Left cardiac atrium (tissue), 4 donors: ENCODE results near the gene PHF20. TPM values are rescaled to one million over a fixed set of nuclear protein-coding genes. Genes with fewer than 3 reads are reported as not detected.
"Not testable (repeated sequence)": the region's sequence is repeated elsewhere in the genome, so short reads cannot be mapped to it uniquely, and the experiment has no call there.

Source experiments
- ATAC-seq, 2 donors: fragments of 200-7000 bp; cut with Tn5 transposase; one replicate each; pipeline ENCODE4 v1.9.1; 2020; ENCODE audit warnings: mild to moderate bottlenecking in 2 of 2, moderate library complexity in 2 of 2
- DNase-seq: peaks from one replicate; pipeline ENCODE4 v3.0.0-alpha.2; 2020
- intact Hi-C, 2 donors: fragments of 100-400 bp; cut with DNase I; formaldehyde crosslinking; loops; one replicate each; pipeline versions ENCODE4 v1.14.1 to v1.15.1; 2022 to 2023
- total RNA-seq, 2 donors: library from RNA; stranded (reverse); fragmentation: NEBNext Ultra II Directional; extraction: Animal tissue kit (Norgen Biotek cat#: 25700); gene quantifications; one replicate each; pipeline ENCODE4 v1.2.1, GENCODE V29; 2021
- donor health status: DM: no; HTN: yes; CAD: no.
- donor health status: DM: no; HTN: yes; CAD: no; lungs with severe emphysema.
- donor health status: DM: yes; HTN: yes; CAD: no.
- donor health status: Dilated cardiomyopathy.

PHF20 gene
- total RNA-seq, 2 donors from 2014 or later = 45.5 to 50.5 TPM

DNA sequence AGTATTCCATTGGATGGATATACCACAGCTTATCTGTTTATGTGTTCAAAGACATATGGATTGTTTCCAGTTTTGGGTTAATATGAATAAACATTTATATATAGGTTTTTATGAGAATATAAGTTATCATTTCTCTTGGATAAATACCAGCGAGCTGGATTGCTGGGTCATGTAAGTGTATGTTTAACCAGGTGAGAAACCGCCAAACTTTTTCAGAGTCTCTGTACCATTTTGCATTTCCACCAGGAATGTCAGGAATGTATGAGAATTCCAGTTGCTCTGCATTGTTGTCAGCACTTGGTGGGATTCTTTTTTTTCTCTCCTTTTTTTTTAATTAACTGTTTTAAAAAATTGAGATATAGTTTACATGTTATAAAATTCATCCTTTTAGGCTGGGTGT, 52.1 kb downstream of the PHF20 start:
- intact Hi-C loops = loop anchor here in 1 of 2 donors (5.0 kb wide), 1 partner anchor 48 kb away; no protein-coding TSS in a partner anchor

DNA sequence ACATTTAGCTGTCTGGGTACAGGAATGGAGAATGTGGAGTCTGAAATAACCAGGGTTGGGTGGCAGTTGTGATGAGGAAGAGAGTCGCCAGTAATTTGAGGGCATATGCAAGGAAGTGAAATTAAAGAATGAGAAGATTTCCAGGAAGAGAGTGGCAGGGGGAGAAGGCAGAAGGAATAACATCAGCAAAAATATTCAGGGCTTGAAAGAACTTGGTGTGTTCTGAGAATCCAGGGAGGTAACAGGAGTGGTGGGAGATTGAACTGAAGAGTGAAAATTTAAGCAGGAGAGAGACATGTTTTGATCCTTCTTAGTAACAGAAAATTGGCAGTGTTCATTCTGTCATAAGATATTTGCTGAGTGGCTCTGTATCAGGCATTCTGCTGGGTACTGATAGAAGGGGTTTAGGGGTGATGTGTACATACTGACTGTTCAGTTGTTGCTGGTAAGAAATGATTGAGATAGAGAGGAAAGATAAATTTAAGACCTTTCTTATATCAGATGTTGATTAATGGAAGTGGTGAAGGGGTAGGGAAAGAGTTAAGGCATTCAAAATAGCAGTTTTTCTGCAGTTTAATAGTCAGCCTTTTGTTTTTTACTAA, 54.7 kb downstream of the PHF20 start:
- no peak for ATAC-seq
- intact Hi-C loops = no loop called here
- DNase-seq = no peak

More for the DNA sequence above, 52.1 kb downstream of the PHF20 start:
- no peak for DNase-seq
- no peak for ATAC-seq

DNA sequence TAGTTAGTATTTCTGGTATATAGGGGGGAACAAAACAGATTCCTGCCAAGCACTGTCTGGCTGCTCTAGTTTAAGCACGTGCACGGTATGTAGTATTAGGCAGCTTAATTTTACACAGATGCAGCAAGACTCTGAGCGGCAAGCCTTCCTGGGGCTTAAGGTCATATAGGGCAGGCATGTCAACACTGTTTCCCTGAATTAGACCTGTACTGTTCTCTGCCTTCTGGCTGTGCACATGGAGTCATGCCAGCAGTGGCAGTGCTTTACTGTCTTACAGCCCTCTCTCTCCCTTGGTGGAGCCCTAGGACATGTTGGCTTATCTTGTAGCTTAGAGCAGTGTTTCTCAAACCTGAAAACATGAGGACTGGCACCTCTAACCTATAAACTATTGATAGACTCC, 56.6 kb downstream of the PHF20 start:
- DNase-seq (peak; percentile 40), ATAC-seq (peak; percentile 67 to 79)
- intact Hi-C loops = no loop called here

DNA sequence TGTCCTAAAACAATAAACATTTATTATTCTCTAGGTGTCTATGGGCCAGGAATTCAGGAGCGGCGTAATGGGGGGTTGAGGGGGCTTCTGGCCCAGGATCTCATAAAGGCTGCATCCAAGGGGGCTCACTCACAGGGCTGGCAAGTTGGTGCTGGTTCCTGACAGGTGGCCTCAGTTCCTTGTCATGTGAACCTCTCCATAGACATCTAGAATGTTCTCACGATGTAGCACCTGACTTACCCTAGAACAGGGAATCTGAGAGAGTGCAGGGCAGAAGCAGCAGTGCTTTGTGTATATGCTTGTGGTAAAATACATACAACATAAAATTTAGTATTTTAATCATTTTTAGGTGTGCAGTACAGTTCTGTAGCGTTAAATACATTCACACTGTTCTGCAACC, 57.1 kb downstream of the PHF20 start:
- ATAC-seq = peak in 1 of 2 donors; percentile 10
- no peak for DNase-seq
- intact Hi-C loops = no loop called here

DNA sequence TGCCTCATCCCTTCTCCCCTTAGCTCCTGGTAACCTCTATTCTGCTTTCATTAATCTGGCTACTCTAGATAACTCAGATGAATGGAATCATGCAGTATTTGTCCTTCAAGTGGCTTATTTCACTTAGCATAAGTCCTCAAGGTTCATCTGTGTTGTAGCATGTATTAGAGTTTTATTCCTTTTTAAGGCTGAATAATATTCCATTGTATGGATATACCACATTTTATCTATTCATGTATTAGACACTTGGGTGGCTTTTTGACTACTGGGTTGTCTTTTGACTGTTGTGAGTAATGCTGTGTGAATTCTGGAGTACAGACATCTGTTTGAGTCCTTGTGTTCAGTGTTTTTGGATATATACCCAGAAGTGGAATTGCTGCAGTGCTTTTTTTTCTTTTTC, 58.4 kb downstream of the PHF20 start:
- DNase-seq = no peak
- ATAC-seq = no peak
- intact Hi-C loops = no loop called here

DNA sequence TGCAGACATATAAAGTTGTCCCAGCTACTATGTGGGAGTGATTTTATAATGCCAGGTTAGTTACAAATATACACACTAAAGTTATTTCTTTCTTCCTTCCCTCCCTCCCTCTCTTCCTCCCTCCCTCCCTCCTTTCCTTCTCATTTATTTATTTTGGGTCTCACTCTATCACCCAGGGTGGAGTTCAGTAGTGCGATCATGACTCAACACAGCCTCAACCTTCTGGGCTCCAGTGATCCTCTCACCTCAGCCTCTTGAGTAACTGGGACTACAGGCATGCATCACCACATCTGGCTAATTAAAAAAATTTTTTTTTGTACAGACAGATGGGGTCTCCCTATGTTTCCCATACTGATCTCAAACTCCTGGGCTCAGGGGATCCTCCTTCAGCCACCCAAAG, 59.2 kb downstream of the PHF20 start:
- no peak for DNase-seq
- ATAC-seq = peak in 1 of 2 donors; percentile 58
- intact Hi-C loops = no loop called here

DNA sequence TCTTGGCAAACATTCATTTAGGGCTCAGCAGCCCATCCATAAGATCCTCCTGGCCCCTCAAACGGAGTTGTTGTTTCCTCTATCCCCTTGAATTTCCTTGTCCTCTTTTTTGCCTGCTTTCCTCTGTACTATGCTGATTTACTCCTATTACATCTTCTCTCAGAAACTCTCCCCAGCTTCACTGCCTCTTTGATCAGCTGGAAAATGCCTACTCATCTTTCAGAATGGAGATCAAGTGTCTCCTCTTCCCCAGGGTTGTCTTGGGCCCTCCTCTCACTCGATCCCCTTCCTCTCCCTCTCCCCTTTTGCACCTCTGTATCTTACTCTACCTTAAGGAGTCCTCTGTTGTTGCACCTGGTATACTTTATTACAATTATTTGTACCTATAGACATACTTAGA, 60.2 kb downstream of the PHF20 start:
- intact Hi-C loops = no loop called here
- DNase-seq (no peak), ATAC-seq (no peak)

DNA sequence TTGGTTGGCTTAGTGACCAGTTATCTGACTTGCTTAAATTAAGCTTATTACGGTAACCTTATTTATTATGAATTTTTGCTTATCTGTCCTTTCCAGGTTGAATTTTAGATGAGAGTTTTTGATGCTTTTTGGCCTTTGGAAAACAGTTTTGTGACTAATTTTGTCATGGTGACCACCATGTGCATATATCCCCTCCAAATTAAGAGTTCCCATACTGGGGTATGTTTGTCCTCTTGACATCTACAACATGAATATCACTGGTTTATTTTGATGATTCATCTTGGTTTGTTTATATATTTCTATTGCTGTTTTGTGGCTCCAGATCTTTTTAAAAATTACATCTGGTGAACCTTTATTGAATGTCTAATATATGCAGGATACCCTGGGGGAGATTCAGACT, 61.4 kb downstream of the PHF20 start:
- intact Hi-C loops = no loop called here
- ATAC-seq = no peak
- DNase-seq = no peak

DNA sequence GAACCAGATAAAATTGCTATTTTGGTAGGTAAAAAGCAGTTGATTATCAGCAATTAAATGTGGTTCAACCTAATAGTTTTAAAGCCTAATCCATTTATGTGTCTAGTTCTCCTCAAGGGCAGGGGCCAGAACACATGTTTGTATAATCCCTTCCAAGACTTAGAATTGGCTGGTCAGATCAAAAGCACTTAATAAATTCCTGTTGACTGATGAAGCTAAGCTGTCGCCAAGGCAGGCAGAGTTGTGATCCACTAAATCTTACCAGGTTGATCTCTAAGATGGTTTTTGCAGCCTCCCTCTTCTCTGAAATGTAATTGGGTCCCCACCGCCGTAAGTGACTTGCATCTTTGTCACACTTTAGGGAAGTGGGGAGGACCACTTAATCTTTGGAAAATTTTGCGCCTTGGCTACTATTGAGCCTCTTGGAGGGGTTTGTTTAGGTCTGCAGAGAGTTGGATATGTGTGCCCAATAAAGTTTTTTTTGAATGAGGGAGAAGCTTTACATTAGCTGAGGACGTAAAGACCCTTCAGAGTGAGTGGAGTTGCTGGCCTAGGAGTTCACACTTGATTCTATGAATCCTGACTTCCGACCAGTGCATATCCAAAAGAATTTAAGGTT, 65.9 kb downstream of the PHF20 start:
- intact Hi-C loops = no loop called here
- no peak for ATAC-seq
- DNase-seq = no peak

DNA sequence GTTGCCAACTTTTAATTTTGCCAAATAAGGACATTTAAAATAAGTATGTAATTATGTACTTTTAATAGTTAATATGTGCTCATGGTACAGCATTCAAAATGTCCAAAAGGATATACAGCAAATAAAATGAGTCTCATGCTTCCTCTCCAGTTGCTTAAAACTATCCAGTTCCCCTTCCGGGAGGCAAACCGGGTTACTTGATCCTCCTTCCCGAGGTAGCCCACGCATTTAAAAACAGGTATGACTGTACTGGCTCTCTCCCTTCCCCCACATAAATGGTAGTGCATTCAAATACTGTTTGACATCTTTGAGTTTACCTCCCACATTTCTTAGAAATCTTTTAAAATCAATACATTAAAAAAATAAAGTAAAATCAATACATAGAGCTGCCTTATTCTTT, 66.4 kb downstream of the PHF20 start:
- DNase-seq = no peak
- ATAC-seq = no peak
- intact Hi-C loops = no loop called here

DNA sequence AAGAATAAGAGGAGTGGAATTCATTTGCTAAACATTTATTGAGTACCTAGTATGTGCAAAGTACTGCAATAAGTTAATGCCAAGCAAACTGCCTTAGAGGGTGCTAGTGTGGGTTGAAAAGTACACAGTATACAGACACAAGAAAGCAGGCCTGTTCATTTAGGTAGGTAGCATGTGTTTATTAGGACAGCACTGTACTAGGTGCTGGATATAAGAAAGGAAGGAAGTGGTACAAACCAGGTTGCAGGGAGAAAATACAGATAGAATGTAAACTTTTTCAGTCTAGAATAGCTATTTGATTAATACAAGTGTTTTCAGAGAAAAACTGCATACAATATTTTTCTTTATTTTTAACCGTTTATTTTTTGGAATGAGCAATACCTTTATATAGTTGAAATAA, 68.1 kb downstream of the PHF20 start:
- no peak for ATAC-seq
- intact Hi-C loops = no loop called here
- no peak for DNase-seq

DNA sequence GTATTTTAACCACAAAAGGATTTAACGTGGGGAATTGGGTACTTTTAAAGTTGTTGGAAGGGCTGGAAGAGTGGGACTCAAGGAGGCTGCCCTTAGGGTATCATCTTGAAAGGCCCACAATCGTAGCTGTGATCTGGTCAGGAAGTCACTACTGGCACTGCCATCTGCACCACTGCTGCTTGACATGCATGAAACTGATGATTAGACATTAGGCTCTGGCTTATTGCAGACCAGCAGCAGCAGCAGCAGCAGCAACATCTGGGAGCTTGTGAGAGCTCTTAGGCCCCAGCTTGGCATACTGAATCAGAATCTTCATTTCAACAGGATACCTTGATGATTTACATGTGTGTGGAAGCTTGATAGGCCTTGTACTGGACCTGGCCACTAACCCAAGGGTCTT, 68.6 kb downstream of the PHF20 start:
- ATAC-seq = no peak
- no peak for DNase-seq
- intact Hi-C loops = no loop called here

DNA sequence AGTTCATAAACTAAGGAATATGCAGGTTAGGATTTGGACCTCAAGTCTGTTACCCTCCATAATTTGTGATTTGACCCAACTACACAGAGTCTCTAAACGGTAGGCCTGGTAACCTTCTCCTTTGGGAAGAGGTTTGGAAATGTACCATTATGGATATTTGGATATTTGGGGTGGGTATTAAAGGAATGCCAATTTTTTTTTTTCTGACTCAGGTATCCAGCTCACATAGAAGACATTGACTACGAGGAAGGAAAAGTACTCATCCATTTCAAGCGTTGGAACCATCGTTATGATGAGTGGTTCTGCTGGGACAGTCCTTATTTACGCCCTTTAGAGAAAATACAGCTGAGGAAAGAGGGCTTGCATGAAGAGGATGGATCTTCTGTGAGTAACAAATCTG, 70.5 kb downstream of the PHF20 start:
- no peak for ATAC-seq
- DNase-seq = no peak
- intact Hi-C loops = no loop called here

DNA sequence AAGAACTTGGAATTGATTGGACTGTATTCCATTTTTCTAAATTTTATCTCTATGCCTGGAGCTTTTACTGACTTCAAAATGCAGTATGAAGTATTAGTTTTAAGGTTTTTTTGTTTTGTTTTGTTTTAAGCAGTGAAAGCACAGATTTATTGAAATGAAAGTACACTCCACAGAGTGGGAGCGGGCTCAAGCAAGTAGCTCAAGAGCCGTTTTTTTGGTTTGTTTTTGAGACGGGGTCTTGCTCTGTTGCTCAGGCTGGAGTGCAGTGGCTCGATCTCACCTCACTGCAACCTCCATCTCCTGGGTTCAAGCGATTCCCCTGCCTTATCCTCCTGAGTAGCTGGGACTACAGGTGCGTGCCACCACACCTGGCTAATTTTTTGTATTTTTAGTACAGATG, 72.1 kb downstream of the PHF20 start:
- ATAC-seq, intact Hi-C loops, DNase-seq: not testable (repeated sequence)

DNA sequence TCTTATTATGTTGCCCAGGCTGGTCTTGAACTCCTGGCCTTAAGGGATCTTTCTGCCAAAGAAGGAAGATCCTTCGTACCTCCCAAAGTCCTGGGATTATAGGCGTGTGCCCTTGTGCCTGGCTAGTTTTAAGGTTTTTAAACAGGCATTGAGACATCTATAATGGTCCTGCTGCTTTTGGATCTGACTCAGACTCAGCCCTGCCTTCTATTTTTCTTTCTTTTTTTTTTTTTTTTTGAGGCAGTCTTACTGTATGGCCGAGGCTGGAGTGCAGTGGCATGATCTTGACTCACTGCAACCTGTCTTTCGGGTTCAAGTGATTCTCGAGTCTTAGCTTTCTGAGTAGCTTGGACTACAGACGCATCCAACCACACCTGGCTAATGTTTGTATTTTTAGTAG, 73.7 kb downstream of the PHF20 start:
- DNase-seq (no peak), ATAC-seq (no peak)
- intact Hi-C loops = no loop called here

DNA sequence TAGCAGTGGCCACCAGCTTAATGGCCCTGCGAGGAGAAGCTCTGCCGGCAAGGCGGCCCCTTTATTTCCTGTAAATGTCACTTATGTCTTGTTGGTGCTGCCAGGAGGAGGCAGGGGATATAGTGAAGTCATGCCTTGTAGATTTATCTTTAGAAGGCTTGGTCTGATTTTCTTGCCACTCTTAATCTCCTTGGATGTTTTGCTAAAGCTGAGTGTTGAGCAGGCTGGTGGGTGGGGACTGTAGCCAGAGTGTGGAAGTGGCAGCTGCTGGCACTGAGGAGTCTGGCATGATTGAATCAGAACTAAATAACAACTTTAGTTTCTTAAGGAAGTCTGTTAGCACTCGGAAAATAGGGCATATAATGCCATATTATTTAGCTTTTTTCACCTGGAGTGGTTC, 77.9 kb downstream of the PHF20 start:
- no peak for DNase-seq
- ATAC-seq = peak in 1 of 2 donors; percentile 58

DNA sequence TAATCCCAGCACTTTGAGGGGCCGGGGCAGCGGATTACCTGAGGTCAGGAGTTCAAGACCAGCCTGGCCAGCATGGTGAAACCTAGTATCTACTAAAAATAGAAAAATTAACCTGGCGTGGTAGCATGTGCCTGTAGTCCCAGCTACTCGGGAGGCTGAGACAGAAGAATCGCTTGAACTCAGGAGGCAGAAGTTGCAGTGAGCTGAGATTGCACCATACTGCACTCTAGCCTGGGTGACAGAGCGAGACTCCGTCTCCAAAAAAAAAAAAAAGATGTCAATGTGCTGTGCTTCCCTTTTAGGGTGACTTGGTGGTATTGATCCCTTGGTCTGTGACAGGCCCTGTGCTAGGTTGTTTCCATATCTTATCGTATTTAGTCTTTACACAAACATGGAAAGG, 79.8 kb downstream of the PHF20 start:
- intact Hi-C loops, DNase-seq, ATAC-seq: not testable (repeated sequence)

More for the DNA sequence above, 77.9 kb downstream of the PHF20 start:
- intact Hi-C loops = no loop called here

DNA sequence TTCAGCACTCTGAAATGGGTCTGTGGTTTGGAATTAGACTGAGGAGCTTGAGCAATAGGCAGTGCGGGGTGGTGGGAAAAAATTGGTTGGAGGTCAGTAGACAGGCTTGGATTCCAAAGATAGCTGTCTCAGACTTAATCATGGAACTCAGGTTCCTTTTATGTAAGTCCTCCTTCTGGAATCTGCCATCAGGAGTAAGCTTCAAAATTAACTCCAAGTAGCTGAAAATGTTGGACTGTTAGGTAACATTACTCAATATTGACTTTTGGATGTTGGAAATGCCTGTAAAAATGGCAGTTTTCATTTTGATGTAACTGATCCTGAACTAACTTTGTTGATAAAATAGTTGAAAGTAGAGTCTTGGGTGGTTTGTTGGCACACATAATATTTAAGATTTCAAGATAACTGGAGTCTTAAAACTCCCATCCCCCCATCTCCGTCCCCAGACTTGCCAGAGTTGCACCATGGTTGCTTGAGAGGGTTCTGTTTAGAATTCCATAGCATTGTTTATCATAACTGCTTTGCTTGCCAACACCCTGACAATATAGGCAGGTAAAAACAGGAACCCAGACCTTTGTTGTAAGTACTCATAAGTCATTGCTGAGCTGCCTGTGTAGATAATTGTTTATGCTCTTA, 83.0 kb downstream of the PHF20 start:
- ATAC-seq = no peak
- intact Hi-C loops = no loop called here
- no peak for DNase-seq

DNA sequence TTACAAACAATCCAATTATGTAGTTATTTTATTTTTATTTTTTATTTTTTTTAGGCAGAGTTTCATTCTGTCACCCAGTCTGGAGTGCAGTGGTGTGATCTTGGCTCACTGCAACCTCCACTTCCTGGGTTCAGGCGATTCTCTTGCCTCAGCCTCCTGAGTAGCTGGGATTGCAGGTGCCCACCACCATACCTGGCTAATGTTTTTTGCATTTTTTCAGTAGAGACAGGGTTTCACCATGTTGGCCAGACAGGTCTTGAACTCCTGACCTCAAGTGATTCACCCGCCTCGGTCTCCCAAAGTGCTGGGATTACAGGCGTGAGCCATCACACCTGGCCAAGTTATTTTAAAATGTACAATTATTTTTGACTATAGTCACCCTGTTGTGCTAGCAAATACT, 83.8 kb downstream of the PHF20 start:
- DNase-seq, ATAC-seq, intact Hi-C loops: not testable (repeated sequence)

DNA sequence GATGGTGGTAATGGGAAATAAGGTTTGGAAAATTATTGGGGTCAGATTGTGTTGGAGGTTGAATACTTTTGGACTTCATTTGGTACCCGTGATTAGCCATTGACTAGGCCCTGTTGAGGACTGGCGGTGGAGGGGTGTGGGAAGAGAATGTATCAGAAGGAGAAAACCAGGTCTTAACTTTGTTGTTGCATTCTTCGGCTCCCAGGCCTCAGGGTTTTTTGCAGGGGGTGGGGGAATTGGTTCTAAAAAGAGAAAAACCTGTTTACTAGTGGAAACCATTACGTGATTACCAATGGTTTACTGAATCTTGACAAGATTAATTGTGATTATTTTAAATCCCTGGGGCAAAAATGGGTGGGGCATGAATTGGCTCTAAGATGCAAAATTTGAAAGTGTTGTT, 85.1 kb downstream of the PHF20 start:
- ATAC-seq = no peak
- DNase-seq = no peak
- intact Hi-C loops = no loop called here
